ENCODE data around the gene DENND1A.

DNA sequence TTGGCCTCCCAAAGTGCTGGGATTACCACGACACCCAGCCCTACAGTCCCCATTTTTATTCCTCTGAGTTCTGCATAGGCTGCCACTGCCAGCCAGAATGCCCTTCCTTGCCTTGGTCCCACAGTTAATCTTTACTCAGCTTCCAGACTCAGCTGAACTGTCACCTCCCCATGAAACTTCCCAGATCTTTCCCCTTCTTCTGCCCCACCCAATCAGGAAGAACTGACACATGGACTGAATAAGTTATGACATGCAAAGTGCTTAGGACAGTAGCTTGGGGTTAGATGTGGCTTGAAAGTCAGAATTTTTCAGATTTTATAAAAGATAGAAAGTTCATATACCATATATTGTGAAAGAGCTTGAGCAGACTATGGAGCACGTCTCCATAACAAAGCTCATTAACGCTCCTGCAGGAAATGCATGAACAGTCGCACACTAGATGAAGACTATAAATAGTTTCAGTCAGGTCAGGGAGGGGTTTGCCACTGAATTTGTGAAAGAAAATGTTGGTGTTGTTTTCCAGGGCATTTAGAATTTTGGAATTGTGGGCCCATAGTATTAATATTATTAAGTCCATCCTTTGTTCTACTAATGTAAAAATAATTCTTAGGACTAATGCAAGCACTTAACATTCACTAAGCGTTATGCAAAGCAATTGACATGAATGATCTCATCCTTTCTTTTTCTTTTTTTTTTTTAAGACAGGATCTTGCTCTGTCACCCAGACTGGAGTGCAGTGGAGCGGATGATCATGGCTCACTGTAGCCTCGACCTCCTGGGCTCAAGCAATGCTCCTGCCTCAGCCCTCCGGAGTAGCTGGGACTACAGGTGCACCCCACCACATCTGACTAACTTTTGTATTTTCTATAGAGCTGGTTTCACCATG, 36.1 kb upstream of the DENND1A start:
- TF ChIP-seq, protein P1, sequence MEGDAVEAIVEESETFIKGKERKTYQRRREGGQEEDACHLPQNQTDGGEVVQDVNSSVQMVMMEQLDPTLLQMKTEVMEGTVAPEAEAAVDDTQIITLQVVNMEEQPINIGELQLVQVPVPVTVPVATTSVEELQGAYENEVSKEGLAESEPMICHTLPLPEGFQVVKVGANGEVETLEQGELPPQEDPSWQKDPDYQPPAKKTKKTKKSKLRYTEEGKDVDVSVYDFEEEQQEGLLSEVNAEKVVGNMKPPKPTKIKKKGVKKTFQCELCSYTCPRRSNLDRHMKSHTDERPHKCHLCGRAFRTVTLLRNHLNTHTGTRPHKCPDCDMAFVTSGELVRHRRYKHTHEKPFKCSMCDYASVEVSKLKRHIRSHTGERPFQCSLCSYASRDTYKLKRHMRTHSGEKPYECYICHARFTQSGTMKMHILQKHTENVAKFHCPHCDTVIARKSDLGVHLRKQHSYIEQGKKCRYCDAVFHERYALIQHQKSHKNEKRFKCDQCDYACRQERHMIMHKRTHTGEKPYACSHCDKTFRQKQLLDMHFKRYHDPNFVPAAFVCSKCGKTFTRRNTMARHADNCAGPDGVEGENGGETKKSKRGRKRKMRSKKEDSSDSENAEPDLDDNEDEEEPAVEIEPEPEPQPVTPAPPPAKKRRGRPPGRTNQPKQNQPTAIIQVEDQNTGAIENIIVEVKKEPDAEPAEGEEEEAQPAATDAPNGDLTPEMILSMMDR (IDR thresholded peaks at IDR 0.05), result no peak
- TF ChIP-seq POLR2AphosphoS5 (IDR thresholded peaks at IDR 0.05), result no peak
- no peak for TF ChIP-seq POLR2A (IDR thresholded peaks at IDR 0.05)
